ENCODE measurements around the gene LSP1.

Gene LSP1

DNA sequence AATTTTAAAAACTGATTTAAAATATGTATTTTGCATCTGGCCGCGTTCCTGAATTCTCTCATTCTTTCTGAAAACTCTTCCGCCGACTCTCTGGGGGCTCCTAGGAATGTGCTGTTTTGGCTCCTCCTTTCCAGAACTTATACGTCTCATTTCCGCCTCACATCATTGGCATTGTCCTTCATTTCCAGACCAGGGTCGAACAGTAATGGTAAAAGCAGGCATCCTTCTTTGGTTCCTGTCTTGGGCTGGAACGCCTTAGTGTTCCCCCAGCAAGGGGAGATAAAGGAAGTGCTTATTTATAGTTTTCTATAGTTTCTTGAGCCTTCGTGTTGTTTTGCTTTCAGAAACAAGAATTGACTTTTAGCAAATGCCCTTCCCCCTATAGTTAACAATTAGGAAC, 55.7 kb downstream of the LSP1 start:
- Histone ChIP-seq H3K9me3 (no peaks in the 10 kb centered on the region), H3K4me3 (ENCODE audit: low read depth, low read length) (no peak overlapping the region), H3K36me3 (no peaks in the 10 kb centered on the region), H3K4me1 (no peaks in the 10 kb centered on the region), H3K27me3 (no peaks in the 10 kb centered on the region)
- DNase-seq, result no peak
- TF ChIP-seq, protein P1, sequence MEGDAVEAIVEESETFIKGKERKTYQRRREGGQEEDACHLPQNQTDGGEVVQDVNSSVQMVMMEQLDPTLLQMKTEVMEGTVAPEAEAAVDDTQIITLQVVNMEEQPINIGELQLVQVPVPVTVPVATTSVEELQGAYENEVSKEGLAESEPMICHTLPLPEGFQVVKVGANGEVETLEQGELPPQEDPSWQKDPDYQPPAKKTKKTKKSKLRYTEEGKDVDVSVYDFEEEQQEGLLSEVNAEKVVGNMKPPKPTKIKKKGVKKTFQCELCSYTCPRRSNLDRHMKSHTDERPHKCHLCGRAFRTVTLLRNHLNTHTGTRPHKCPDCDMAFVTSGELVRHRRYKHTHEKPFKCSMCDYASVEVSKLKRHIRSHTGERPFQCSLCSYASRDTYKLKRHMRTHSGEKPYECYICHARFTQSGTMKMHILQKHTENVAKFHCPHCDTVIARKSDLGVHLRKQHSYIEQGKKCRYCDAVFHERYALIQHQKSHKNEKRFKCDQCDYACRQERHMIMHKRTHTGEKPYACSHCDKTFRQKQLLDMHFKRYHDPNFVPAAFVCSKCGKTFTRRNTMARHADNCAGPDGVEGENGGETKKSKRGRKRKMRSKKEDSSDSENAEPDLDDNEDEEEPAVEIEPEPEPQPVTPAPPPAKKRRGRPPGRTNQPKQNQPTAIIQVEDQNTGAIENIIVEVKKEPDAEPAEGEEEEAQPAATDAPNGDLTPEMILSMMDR (IDR thresholded peaks at IDR 0.05; ENCODE audit: low read depth, low read length), result no peak

GRCh38 chr11:1909524-1909923, 56.6 kb downstream of the LSP1 start:
- TF ChIP-seq, protein P1 (IDR thresholded peaks at IDR 0.05; ENCODE audit: low read depth, low read length), result no peak
- no peaks in the 10 kb centered on the region for H3K27me3 ChIP-seq
- no peak for DNase-seq
- no peaks in the 10 kb centered on the region for H3K4me1 ChIP-seq
- no peaks in the 10 kb centered on the region for H3K36me3 ChIP-seq
- no peak overlapping the region for H3K4me3 ChIP-seq (ENCODE audit: low read depth, low read length)
- H3K9me3 ChIP-seq, result no peaks in the 10 kb centered on the region

GRCh38 chr11:1912289-1912878, 59.5 kb downstream of the LSP1 start:
- Histone ChIP-seq H3K9me3 (no peaks in the 10 kb centered on the region), H3K4me3 (ENCODE audit: low read depth, low read length) (no peak overlapping the region), H3K27me3 (no peaks in the 10 kb centered on the region), H3K4me1 (no peaks in the 10 kb centered on the region), H3K36me3 (no peaks in the 10 kb centered on the region)
- DNase-seq, result no peak
- TF ChIP-seq, protein P1 (IDR thresholded peaks at IDR 0.05; ENCODE audit: low read depth, low read length), result no peak

DNA sequence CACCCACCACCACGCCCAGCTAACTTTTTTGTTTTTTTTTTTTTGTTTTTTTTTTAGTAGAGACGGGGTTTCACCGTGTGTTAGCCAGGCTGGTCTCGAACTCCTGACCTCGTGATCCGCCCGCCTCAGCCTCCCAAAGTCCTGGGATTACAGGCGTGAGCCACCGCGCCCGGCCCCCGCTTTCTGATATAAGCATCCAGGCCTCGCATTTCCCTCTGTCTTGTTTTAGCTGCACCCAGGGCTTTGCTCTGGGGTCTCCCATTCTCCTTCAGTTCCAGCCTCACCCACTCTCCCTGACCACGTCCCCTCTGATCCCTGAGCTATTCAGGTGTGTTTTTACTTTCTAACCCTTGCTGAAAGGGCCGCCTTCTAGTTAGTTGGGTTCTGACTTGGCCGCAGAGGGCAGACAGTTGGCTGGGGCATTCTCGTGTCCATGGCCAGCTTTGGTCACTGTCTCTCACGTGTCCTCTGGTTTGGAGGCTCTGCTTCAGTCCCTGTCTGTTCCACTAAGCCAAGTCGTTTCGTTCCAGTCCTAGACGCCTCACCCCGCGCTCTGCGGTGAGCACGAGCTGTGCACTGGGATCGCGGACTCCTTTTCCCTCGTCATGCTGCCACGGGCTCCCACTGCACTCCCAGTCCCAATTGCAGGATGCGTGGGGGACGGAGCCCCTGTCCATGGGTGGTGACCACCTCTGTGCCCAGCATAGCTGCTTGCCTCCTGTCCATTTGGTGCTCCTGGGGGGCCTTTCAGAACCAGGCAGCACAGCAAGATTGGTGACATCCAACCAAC, 60.6 kb downstream of the LSP1 start:
- no peak for DNase-seq
- TF ChIP-seq, protein P1 (IDR thresholded peaks at IDR 0.05; ENCODE audit: low read depth, low read length), result no peak
- no peaks in the 10 kb centered on the region for H3K4me1 ChIP-seq
- H3K9me3 ChIP-seq, result no peaks in the 10 kb centered on the region
- no peak overlapping the region for H3K4me3 ChIP-seq (ENCODE audit: low read depth, low read length)
- no peaks in the 10 kb centered on the region for H3K36me3 ChIP-seq
- no peaks in the 10 kb centered on the region for H3K27me3 ChIP-seq

- Histone ChIP-seq H3K4me1 (no peaks in the 10 kb centered on the region), H3K4me3 (ENCODE audit: low read depth, low read length) (no peak overlapping the region), H3K9me3 (no peaks in the 10 kb centered on the region), H3K27me3 (no peaks in the 10 kb centered on the region), H3K36me3 (no peaks in the 10 kb centered on the region)
- DNase-seq, result no peak
- TF ChIP-seq, protein P1 (IDR thresholded peaks at IDR 0.05; ENCODE audit: low read depth, low read length), result no peak
Measured at GRCh38 chr11:1915795-1916131, 62.9 kb downstream of the LSP1 start.
